GM12891 (cell line): ENCODE results near the gene UBE2R2.

Experiments
- POLR2A ChIP-seq: IDR thresholded peaks from 2 replicates; pipeline ENCODE4 v1.6.1; 2011; ENCODE audit warnings: low read depth, low read length, control low read depth
- POLR2AphosphoS5 ChIP-seq: IDR thresholded peaks from 2 replicates; pipeline ENCODE4 v1.6.1; 2011; ENCODE audit warnings: low read depth, low read length, control low read depth
- SPI1 ChIP-seq: IDR thresholded peaks from 2 replicates; pipeline ENCODE4 v1.6.1; 2011; ENCODE audit warnings: low read depth, low read length, control low read depth
- TAF1 ChIP-seq: IDR thresholded peaks from 2 replicates; pipeline ENCODE4 v1.6.1; 2011; ENCODE audit warnings: low read depth, low read length, control low read depth

DNA sequence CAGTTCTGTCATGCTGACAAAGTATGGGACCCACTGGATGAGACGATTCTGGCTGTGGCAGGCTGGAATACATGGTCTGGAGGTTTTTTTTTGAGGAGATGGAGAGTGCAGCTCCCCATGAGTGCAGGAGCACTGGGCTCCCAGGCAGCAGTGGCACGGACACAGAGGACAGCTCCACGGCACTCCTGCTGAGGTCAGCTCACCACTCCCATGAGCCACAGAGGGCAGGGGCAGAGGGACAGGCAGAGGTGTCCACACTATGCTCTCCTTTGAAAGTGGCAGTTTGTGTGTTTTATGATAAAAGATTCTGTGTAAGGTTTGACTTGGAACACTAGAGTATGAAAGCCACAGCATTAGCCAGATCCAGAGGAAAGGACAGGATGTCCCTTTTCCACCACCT is 114.4 kb downstream of the UBE2R2 start:
- TF ChIP-seq POLR2A (no peak), POLR2AphosphoS5 (no peak), SPI1 (no peak), TAF1 (no peak)
